NCI-H2196 treated with DMSO at 0.1 percent for 48 hours (cell line): ENCODE results near the gene MYO16.

Experiments
- DNase-seq: peaks from one replicate; lab custom pipeline; 2025; ENCODE audit not compliant: unreplicated experiment; lab: John Stamatoyannopoulos, UW

Gene MYO16

DNA sequence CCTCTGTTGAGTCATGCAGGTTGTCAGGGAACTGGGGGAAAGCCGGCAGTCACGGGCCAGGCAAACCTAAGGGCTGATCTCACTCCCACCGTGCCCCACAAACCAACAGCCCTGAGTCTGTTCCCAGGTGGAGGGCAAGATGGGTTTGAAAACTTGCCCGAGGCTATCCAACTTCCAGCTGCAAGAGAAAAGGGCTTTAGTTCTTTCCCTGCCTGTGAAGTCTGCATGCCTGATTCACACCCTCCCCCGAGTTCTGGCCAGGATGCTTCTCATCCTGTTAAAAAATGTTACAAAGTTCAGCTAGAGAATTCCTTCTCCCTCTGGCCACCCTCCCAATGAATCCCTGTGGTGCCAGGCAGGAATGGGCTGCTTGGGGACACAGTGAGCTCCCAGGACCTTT lies 33.1 kb downstream of the MYO16 start:
- no peak for DNase-seq

DNA sequence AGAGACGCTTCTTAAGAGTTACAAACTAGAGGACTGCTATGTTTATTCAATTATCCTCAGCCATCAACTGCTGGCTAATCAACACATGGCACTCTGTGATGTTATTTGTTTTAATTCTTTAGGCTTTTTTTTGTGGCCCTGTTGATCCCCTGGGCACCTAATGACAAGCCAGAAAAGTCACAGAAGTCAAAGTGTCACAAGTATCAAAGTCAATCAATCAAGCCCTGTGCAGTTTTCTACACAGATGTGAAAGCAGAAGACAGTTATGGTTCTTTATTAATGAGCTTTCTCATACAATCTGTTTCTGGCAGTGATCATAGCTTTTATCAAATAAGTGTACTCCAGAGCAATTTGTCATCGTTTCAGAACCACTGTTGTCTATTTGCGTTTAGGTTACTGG lies 34.3 kb downstream of the MYO16 start:
- no peak for DNase-seq

DNA sequence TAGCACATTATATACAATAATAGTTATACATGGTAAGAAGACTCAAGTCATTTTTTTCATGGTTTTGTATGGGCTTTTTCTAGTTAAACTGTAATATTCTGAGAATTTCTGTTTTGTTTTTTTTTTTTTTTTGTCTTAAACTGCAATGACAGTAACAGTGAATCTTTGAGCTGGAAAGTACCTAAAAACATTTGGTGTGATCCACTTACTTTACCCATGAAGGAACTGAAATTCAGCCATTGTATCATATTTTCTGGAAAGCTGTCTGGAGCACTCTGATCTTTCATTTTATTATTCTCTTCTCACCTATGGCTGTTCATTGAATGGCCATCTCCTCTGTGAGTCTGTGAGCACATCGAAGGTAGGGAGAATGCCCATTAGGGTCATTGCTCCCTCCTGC lies 37.8 kb downstream of the MYO16 start:
- DNase-seq = no peak

DNA sequence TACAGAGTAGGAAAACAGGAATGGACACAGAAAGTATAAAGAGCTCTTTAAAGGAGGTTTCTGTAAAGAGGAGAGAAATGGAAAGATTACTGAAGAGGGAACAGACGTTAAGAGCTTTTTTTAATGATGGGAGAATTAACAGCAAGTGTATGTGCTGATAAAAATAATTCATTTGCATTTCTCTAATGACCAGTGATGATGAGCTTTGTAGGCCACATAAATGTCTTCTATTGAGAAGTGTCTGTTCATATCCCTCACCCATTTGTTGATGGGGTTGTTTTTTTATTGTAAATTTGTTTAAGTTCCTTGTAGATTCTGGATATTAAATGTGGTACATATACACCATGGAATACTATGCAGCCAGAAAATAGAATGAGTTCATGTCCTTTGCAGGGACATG lies 40.0 kb downstream of the MYO16 start:
- no peak for DNase-seq

GRCh38 chr13:108674346-108674745 lies 44.9 kb downstream of the MYO16 start:
- no peak for DNase-seq

GRCh38 chr13:108674771-108675170 lies 45.4 kb downstream of the MYO16 start:
- DNase-seq = no peak

GRCh38 chr13:108676620-108677019 lies 47.2 kb downstream of the MYO16 start:
- no peak for DNase-seq

DNA sequence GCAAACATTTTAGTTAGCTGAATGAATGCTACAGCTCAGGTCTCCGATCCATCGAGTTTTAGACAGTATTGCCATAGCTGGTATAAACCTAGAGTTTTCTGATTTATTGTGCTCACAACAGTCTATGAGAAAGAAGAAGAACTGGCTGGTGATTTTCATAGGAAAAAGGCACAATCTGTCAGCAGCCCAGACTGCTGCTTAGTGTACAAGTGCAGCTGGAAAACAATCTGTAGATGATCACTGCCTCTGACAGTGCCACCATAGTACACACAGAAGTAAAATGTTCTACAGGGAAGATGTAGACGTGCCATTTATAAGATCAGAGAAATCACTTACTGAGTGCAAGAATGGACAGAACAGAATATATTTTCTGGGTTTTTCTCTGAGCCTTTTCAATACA lies 48.4 kb downstream of the MYO16 start:
- no peak for DNase-seq

DNA sequence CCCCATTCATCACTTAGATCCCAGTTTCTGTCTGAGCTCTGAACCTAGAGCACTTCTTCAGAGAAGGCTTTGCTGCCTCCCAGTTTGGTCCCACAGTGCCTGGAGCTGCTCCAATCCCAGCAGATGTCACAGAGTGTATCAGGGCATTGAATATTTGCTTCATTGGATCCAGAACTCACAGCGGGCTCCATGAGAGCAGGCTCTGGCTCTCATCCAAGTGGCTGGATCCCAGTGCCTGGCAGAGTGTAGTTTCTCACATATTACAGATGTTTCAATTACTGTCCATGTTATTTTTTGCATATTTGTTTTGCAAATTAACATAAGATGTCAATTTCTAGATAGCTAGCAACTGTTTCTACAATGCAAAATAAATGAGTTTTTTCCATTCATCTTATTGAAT lies 50.6 kb downstream of the MYO16 start:
- no peak for DNase-seq

GRCh38 chr13:108681986-108682575 lies 52.7 kb downstream of the MYO16 start:
- DNase-seq = no peak

- DNase-seq = no peak
Observed at GRCh38 chr13:108682714-108683113, 53.3 kb downstream of the MYO16 start.

- DNase-seq = no peak
Observed at GRCh38 chr13:108686027-108686426, 56.6 kb downstream of the MYO16 start.

DNA sequence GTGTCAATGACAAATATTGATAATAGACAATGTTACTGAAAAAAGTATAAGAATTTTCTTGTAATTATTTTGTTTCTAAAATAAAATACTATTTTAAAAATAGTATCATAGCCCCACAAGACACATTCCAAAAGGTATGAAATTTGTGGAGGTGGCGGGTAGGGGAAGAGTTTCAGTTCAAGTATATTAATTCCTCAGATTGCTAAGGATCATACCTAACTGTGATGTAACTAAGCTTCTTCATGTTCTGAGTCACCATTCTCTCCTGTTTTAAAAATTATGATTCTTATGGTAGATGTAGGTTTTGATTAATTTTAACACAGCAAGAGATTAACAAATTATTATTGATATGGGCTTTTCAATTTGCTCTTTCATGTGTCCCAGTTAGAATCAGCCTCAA lies 61.3 kb downstream of the MYO16 start:
- no peak for DNase-seq

- DNase-seq = no peak
Observed at GRCh38 chr13:108700422-108701170, 71.2 kb downstream of the MYO16 start.

DNA sequence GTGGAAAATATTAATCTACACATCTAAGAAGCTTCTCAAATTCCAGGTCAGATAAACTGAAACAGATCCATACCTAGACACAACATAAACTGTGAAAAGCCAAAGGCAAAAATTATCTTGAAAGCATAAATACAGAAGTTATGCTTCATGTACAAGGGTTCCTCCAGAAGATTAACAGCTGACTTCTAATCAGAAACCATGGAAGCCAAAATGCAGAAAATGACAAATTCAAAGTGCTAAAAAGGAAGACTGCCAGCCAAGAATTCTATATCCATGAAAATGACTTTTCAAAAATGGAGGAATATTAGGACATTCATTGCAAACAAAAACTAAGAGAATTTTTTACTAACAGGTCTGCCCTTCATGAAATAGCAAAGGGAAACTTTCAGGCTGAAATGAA lies 72.8 kb downstream of the MYO16 start:
- no peak for DNase-seq

GRCh38 chr13:108705031-108705430 lies 75.6 kb downstream of the MYO16 start:
- DNase-seq = no peak

DNA sequence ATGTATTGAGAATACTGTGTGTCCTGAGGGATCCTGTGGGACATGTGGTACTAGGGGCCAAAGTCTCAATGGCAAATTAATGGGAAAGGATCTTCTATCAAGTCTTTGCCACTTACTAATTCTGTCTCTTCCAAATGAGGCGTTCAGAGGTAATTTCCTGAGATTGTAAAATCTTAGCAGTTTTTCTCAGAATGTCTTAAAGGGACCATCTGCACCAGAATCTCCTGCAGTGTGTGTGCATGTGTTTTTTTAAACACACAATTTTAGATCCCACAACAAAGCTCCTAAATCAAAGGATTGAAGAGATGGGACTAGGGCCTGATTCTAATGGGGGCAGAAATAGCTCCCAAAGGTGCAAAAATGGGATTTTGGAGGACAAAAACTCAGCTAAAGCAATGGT lies 78.2 kb downstream of the MYO16 start:
- no peak for DNase-seq

DNA sequence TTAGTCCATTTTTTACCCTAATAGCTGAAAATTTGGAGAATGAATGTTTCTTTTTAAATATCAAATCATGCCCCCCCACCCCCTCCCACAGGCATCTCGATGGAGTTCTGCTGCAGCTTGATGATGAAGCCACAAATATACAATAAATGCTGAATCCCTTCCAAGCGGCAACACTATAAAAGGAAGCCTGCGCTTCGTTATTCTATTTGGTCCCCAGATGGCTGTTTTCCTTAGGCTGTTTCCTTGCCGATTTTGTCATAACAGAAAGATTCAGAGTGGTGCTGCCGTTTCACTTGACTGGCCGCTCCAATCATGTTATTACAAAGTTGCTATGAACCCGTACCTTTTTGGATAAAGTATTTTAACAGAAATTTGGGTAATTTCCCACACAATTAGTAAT lies 79.5 kb downstream of the MYO16 start:
- DNase-seq = no peak

DNA sequence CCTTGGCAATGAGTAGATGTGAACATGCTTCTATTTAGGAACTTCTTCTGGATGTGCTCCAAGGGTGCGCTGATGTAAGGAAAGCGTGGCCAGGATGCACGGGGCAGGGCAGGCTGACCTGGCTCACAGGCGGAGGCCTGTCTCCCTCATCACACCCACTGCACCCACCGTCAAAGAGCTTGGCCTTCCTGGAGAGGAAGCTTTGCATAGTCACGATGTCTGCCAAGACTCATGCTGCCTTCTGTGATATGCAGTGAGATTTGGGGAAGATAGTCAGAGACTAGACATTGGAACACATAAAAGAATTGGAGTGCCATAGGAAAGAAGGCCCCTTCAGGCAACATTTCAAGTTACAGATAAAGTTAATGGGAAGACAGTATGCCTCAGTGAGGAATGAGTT lies 82.0 kb downstream of the MYO16 start:
- no peak for DNase-seq

DNA sequence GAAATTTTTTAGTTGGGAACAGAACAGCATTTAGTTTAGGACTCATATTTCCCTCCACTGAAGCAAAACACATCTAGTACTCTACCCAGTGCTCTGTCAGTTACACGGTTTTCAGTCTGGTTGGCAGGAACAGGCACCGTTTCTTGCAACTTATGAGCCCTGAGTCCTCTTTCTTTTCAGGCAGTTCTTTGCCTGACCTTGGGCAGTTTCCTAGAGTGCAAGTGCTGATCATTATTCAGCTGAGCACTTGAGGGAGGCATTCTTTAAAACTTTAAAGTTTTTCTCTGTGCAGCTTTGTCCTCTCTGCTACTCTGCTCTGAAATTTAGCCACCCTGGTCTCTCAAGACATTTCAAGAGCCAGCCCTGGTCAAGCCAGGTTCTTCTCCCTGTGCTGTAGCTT lies 96.1 kb downstream of the MYO16 start:
- no peak for DNase-seq

DNA sequence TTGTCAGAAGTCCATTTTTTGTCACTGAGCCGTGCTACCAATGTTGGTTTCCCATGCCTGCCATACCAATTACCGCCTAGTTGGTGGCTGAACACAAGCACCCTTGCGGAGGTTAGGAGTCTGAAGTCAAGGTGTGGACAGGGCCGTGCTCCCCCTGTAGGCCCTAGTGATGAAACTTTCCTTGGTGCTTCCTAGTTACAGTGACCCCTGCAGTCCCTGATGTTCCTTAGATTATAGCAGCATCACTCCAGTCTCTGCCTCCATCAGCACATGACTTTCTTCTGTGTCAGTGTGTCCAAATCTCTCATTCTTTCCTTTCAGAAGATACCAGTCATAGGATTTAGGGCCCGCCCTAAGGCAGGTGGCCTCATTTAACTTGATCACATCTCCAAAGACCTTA lies 99.0 kb downstream of the MYO16 start:
- DNase-seq = no peak

GRCh38 chr13:108733022-108733560 lies 103.7 kb downstream of the MYO16 start:
- DNase-seq = no peak

DNA sequence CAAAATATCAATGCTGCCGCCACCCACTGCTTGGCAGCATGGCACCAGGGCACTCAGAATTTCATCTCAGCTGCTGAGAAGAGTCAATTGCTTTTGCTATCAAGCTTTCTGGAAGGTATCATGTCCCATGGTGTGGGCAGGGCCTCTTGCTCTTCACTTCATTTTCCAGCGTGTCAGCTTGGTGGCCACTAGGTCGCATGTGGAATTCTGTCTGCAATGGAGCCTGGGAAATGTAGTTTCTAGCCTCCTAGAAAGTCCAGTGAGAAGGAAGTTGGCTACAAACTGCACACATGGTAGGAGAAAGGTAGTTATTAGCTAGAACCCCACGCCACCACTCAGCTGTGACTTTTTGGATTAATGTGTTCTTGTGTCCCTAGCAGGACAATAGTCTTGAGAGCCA lies 105.3 kb downstream of the MYO16 start:
- no peak for DNase-seq
